Effector CD8-positive, alpha-beta T cell (primary cell): ENCODE results near the gene KLF9.
"Not testable (repeated sequence)": the region's sequence is repeated elsewhere in the genome, so short reads cannot be mapped to it uniquely, and the experiment has no call there.

ENCODE experiments used
- DNase-seq: peaks from one replicate; lab custom pipeline; 2025; lab: John Stamatoyannopoulos, UW

The KLF9 gene

GRCh38 chr9:70405808-70406433 is 8.5 kb downstream of the KLF9 start:
- no peak for DNase-seq

- DNase-seq, result no peak
These were observed 10.2 kb downstream of the KLF9 start for GRCh38 chr9:70404261-70404660.

- DNase-seq, result no peak
These were observed 10.8 kb downstream of the KLF9 start for GRCh38 chr9:70403618-70404025.

GRCh38 chr9:70403166-70403565 is 11.3 kb downstream of the KLF9 start:
- DNase-seq, result no peak

GRCh38 chr9:70402213-70402612 is 12.2 kb downstream of the KLF9 start:
- DNase-seq, result no peak

GRCh38 chr9:70401241-70401640 is 13.2 kb downstream of the KLF9 start:
- DNase-seq, result not testable (repeated sequence)

GRCh38 chr9:70400107-70400892 is 14.2 kb downstream of the KLF9 start:
- DNase-seq, result no peak

GRCh38 chr9:70399141-70399540 is 15.3 kb downstream of the KLF9 start:
- DNase-seq, result no peak

GRCh38 chr9:70398145-70398556 is 16.3 kb downstream of the KLF9 start:
- no peak for DNase-seq

- no peak for DNase-seq
These were observed 18.8 kb downstream of the KLF9 start for GRCh38 chr9:70395652-70396051.

- DNase-seq, result no peak
These were observed 21.6 kb downstream of the KLF9 start for GRCh38 chr9:70392850-70393249.

GRCh38 chr9:70392189-70392588 is 22.3 kb downstream of the KLF9 start:
- no peak for DNase-seq

GRCh38 chr9:70390933-70391341 is 23.5 kb downstream of the KLF9 start:
- DNase-seq, result no peak

GRCh38 chr9:70389621-70390266 is 24.7 kb downstream of the KLF9 start:
- no peak for DNase-seq

- DNase-seq, result no peak
These were observed 25.3 kb downstream of the KLF9 start for GRCh38 chr9:70389188-70389587.

- DNase-seq, result no peak
These were observed 26.8 kb downstream of the KLF9 start for GRCh38 chr9:70387663-70388062.

- no peak for DNase-seq
These were observed 29.0 kb downstream of the KLF9 start for GRCh38 chr9:70385426-70385825.

- DNase-seq, result no peak
These were observed 31.5 kb downstream of the KLF9 start for GRCh38 chr9:70382709-70383605.

GRCh38 chr9:70382046-70382708 is 32.3 kb downstream of the KLF9 start:
- DNase-seq, result no peak

- no peak for DNase-seq
These were observed 39.4 kb downstream of the KLF9 start for GRCh38 chr9:70374962-70375618.
